ENCODE results near the gene HLA-DQA1.
"Not testable (repeated sequence)": the region's sequence is repeated elsewhere in the genome, so short reads cannot be mapped to it uniquely, and the experiment has no call there.

HLA-DQA1 gene

DNA sequence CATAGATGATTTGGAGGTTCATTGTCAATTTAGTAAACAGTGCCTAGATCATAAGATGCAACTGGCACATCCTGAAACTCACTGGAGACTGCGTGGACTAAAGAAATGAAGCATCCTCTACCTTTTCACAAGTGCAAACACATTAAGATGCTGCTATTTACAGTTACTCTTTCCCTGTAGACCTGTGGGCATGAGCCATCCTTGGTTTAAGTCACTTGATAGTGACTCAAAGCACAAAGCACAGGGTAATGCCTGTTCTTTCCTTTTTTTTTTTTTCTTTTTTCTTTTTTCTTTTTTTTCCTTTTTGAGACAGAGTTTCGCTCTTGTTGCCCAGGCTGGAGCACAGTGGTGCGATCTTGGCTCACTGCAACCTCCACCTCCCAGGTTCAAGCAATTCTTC, 10.0 kb upstream of the HLA-DQA1 start:
- H3K9me3 ChIP-seq (replicated peaks in 1 of 11): peaks cover 0 to 16% (median 0%) of the 10 kb centered on the region in 11 experiments; a peak in 5 of 22 replicates
- peak overlapping the region in 9 of 11 experiments; percentile 10 to 50 (median 26); a peak in 8 of 22 replicates for H3K4me2 ChIP-seq
- peaks cover 13 to 37% (median 31%) of the 10 kb centered on the region in 10 experiments for H3K4me1 ChIP-seq
- H3K36me3 ChIP-seq: no peaks in the 10 kb centered on the region
- H3K9ac ChIP-seq: peak overlapping the region in 2 of 11 experiments; percentile 19 to 44; a peak in 2 of 22 replicates
- no peaks in the 10 kb centered on the region for H3K27me3 ChIP-seq
- H4K20me1 ChIP-seq: no peaks in the 10 kb centered on the region
- TF ChIP-seq Cebpa-rat (IDR thresholded peaks at IDR 0.05): no peak
- H3K27ac ChIP-seq: peak overlapping the region in 10 of 11 experiments; percentile 20 to 78 (median 63); a peak in 15 of 22 replicates
- no peak overlapping the region for H3K4me3 ChIP-seq

GRCh38 chr6:32627831-32628230, 9.4 kb upstream of the HLA-DQA1 start:
- Histone ChIP-seq H4K20me1 (no peaks in the 10 kb centered on the region), H3K27me3 (no peaks in the 10 kb centered on the region), H3K4me1 (peaks cover 9 to 35% (median 26%) of the 10 kb centered on the region in 10 experiments), H3K36me3 (no peaks in the 10 kb centered on the region), H3K9ac (peak overlapping the region in 2 of 11 experiments; percentile 19 to 44; a peak in 3 of 22 replicates), H3K4me2 (peak overlapping the region; percentile 10 to 52 (median 40); a peak in 11 of 22 replicates), H3K9me3 (replicated peaks in 1 of 11) (peaks cover 0 to 16% (median 0%) of the 10 kb centered on the region in 11 experiments; a peak in 5 of 22 replicates), H3K4me3 (no peak overlapping the region), H3K27ac (peak overlapping the region; percentile 18 to 78 (median 59); a peak in 17 of 22 replicates)
- no peak for TF ChIP-seq Cebpa-rat (IDR thresholded peaks at IDR 0.05)

GRCh38 chr6:32629793-32630192, 7.4 kb upstream of the HLA-DQA1 start:
- not testable (repeated sequence) for H3K4me2 ChIP-seq, H3K27me3 ChIP-seq, H3K27ac ChIP-seq, H4K20me1 ChIP-seq, H3K4me3 ChIP-seq, H3K36me3 ChIP-seq, H3K9ac ChIP-seq
- Histone ChIP-seq H3K4me1 (peaks cover 0 to 29% (median 17%) of the 10 kb centered on the region in 10 experiments; a peak in 18 of 20 replicates), H3K9me3 (replicated peaks in 1 of 11) (peaks cover 0 to 21% (median 2%) of the 10 kb centered on the region in 11 experiments; a peak in 5 of 22 replicates)

DNA sequence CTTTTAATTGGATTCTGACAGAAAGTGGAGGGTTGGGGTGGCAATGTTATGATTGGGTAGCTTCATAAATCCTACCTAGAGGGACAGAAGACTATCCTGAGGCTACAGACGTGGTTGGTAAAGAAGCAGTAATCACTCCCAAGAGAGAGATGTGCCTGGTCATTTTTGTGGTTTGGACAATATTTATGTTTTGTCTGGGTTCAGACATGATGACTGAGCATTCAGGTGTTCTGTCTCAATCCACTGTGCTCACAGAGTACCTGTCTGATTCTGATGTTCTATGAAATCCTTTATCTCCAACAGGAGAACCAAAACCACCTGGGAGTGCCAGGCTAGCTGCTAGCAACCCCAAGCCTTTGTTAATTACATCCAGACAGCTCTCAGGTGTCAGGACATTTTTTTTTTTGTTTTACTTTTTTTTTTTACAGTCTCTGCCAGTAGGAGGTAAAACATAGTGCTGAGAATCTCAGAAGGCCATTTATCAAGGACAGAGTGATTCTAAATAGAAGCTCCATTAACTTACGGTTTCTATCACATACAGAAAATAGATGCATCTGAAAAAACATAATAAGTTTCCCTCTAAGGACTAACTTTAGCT, 1.6 kb upstream of the HLA-DQA1 start:
- peaks cover 0 to 9% (median 4%) of the 10 kb centered on the region in 10 experiments; a peak in 6 of 20 replicates for H3K4me1 ChIP-seq
- H3K36me3 ChIP-seq: no peaks in the 10 kb centered on the region
- no peaks in the 10 kb centered on the region for H4K20me1 ChIP-seq
- no peak overlapping the region for H3K9ac ChIP-seq
- peaks cover 0 to 10% (median 0%) of the 10 kb centered on the region in 11 experiments; a peak in 2 of 22 replicates for H3K9me3 ChIP-seq (replicated peaks in 1 of 11)
- TF ChIP-seq Cebpa-rat (IDR thresholded peaks at IDR 0.05): no peak
- no peak overlapping the region for H3K4me3 ChIP-seq
- H3K27ac ChIP-seq: no peak overlapping the region
- no peaks in the 10 kb centered on the region for H3K27me3 ChIP-seq
- H3K4me2 ChIP-seq: no peak overlapping the region

DNA sequence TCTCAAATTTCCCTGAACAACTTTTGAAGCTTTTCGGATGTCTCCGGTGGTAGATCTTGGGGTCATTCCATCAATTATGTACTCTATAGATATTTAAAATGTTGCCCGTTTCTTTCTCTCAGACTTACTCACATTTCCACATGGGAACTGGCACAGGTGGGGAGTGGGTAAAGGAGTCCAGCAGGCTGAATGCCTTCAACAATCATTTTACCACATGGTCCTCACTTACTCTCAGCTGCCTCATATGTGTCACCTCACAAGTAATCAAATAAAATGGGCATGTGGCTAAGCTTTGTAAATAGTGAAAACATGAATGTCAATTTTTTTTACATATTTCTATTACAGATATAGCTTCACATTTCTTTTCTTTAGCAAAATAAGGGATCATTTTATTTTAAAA, 677 bp downstream of the HLA-DQA1 start:
- Histone ChIP-seq H3K27me3 (no peaks in the 10 kb centered on the region), H3K36me3 (no peaks in the 10 kb centered on the region), H3K9ac (peak overlapping the region in 6 of 11 experiments; percentile 15 to 64 (median 56); a peak in 5 of 22 replicates), H4K20me1 (no peaks in the 10 kb centered on the region), H3K4me2 (peak overlapping the region in 9 of 11 experiments; percentile 38 to 57 (median 46); a peak in 11 of 22 replicates), H3K4me1 (peaks cover 0 to 9% (median 4%) of the 10 kb centered on the region in 10 experiments; a peak in 6 of 20 replicates), H3K9me3 (replicated peaks in 1 of 11) (0 out of 22 replicates have a peak, but pooled peaks cover 0 to 6% (median 0%) of the 10 kb centered on the region in 11 experiments), H3K27ac (peak overlapping the region in 6 of 11 experiments; percentile 27 to 57 (median 48); a peak in 7 of 22 replicates), H3K4me3 (peak overlapping the region in 6 of 10 experiments; percentile 34 to 58 (median 44); a peak in 7 of 20 replicates)
- no peak for TF ChIP-seq Cebpa-rat (IDR thresholded peaks at IDR 0.05)

GRCh38 chr6:32638532-32639219, 1.5 kb downstream of the HLA-DQA1 start:
- Histone ChIP-seq H3K36me3 (no peaks in the 10 kb centered on the region), H3K27me3 (no peaks in the 10 kb centered on the region), H3K4me3 (no peak overlapping the region), H4K20me1 (no peaks in the 10 kb centered on the region), H3K4me2 (peak overlapping the region in 1 of 11 experiments; percentile 44; a peak in 3 of 22 replicates), H3K9me3 (replicated peaks in 1 of 11) (0 out of 22 replicates have a peak, but pooled peaks cover 0 to 6% (median 0%) of the 10 kb centered on the region in 11 experiments), H3K9ac (no peak overlapping the region), H3K4me1 (peaks cover 0 to 8% (median 4%) of the 10 kb centered on the region in 10 experiments; a peak in 6 of 20 replicates), H3K27ac (no peak overlapping the region)
- TF ChIP-seq Cebpa-rat (IDR thresholded peaks at IDR 0.05): no peak

- no peak for TF ChIP-seq Cebpa-rat (IDR thresholded peaks at IDR 0.05)
- H4K20me1 ChIP-seq: no peaks in the 10 kb centered on the region
- no peak overlapping the region for H3K4me2 ChIP-seq
- H3K4me3 ChIP-seq: no peak overlapping the region
- H3K9me3 ChIP-seq (replicated peaks in 1 of 11): 0 out of 22 replicates have a peak, but pooled peaks cover 0 to 4% (median 0%) of the 10 kb centered on the region in 11 experiments
- no peaks in the 10 kb centered on the region for H3K36me3 ChIP-seq
- H3K9ac ChIP-seq: no peak overlapping the region
- H3K4me1 ChIP-seq: no peaks in the 10 kb centered on the region
- no peaks in the 10 kb centered on the region for H3K27me3 ChIP-seq
- H3K27ac ChIP-seq: no peak overlapping the region
These were observed 2.5 kb downstream of the HLA-DQA1 start for GRCh38 chr6:32639440-32640394.

GRCh38 chr6:32641122-32641521, 3.9 kb downstream of the HLA-DQA1 start:
- Histone ChIP-seq H4K20me1 (no peaks in the 10 kb centered on the region), H3K9ac (no peak overlapping the region), H3K4me1 (no peaks in the 10 kb centered on the region), H3K4me3 (no peak overlapping the region), H3K36me3 (no peaks in the 10 kb centered on the region), H3K4me2 (no peak overlapping the region), H3K27ac (no peak overlapping the region), H3K9me3 (replicated peaks in 1 of 11) (no peaks in the 10 kb centered on the region), H3K27me3 (no peaks in the 10 kb centered on the region)
- no peak for TF ChIP-seq Cebpa-rat (IDR thresholded peaks at IDR 0.05)

- H3K4me1 ChIP-seq; H3K4me2 ChIP-seq; H3K27me3 ChIP-seq; H3K9me3 ChIP-seq (replicated peaks in 1 of 11); H3K36me3 ChIP-seq; H3K4me3 ChIP-seq; H3K9ac ChIP-seq; H4K20me1 ChIP-seq; H3K27ac ChIP-seq: not testable (repeated sequence)
These were observed 4.8 kb downstream of the HLA-DQA1 start for GRCh38 chr6:32641785-32642719.

Data from BLaER1 treated with 17β-estradiol and CSF1 and Interleukin-3, amounts not matched to agents 10 nM and 100 nM (cell line).